Thyroid gland (tissue), 4 donors: ENCODE measurements around the gene WASF3. TPM values are rescaled to one million over a fixed set of nuclear protein-coding genes. Genes with fewer than 3 reads are reported as not detected.

Experiments used
- DNase-seq, 2 donors: peaks; one replicate each; pipeline ENCODE4 v3.0.0-alpha.2; 2019
- H3K27ac ChIP-seq, 3 donors: fragments of 200-600 bp; sonication (generic); 1 replicate in 2 of 3; 2 replicates in 1 of 3; pipeline ENCODE4 v1.5.1; 2016 to 2019; ENCODE audit warnings: mild to moderate bottlenecking in 1 of 3, moderate library complexity in 1 of 3
- H3K27me3 ChIP-seq: fragments of 200-600 bp; sonication (generic); one replicate; pipeline ENCODE4 v1.5.1; 2019
- H3K36me3 ChIP-seq, 2 donors: fragments of 200-600 bp; sonication (generic); one replicate each; pipeline ENCODE4 v1.5.1; 2016 to 2019
- H3K4me1 ChIP-seq, 2 donors: fragments of 200-600 bp; sonication (generic); one replicate each; pipeline ENCODE4 v1.5.1; 2017 to 2019
- H3K4me3 ChIP-seq, 3 donors: fragments of 200-600 bp; sonication (generic); replicated peaks in 1 of 3; 1 replicate in 2 of 3; 2 replicates in 1 of 3; pipeline ENCODE4 v1.5.1; 2016; ENCODE audit warnings: mild to moderate bottlenecking in 1 of 3
- H3K9me3 ChIP-seq: fragments of 200-600 bp; sonication (generic); one replicate; pipeline ENCODE4 v1.5.1; 2017
- POLR2A ChIP-seq, 2 donors: fragments of 450-650 bp; IDR thresholded peaks; one replicate each; pipeline ENCODE4 v1.6.1; 2017; ENCODE audit warnings: antibody characterized with exemption in 2 of 2, mild to moderate bottlenecking in 2 of 2, moderate library complexity in 1 of 2
- WGBS, 2 donors: methylation state at CpG; one replicate each; pipeline ENCODE4 v1.1.5; 2017; 5-methylcytosine and 5-hydroxymethylcytosine counted together
- intact Hi-C: fragments of 100-400 bp; cut with DNase I; formaldehyde crosslinking; loops from one replicate; pipeline ENCODE4 v1.15.1; 2023
- total RNA-seq, 4 donors: library from RNA; depleted of rRNA; stranded (reverse); fragments of >200 nt; gene quantifications; one replicate each; pipeline ENCODE4 v1.2.3, GENCODE V29; 2016
- TF ChIP-seq, protein P1 (sequence below), 6 experiments: fragments of 200-600 bp in 3 of 6; fragments of 450-650 bp in 3 of 6; sonication (generic) in 3 of 6; IDR thresholded peaks; one replicate each; pipeline ENCODE4 v1.5.1; 2016 to 2019; ENCODE audit warnings: antibody characterized with exemption in 6 of 6, mild to moderate bottlenecking in 2 of 6, inconsistent platforms in 1 of 6, moderate library complexity in 1 of 6

WASF3 gene
- total RNA-seq, 4 donors from 2014 or later = 41.0 to 56.1 (median 48.6) TPM

DNA sequence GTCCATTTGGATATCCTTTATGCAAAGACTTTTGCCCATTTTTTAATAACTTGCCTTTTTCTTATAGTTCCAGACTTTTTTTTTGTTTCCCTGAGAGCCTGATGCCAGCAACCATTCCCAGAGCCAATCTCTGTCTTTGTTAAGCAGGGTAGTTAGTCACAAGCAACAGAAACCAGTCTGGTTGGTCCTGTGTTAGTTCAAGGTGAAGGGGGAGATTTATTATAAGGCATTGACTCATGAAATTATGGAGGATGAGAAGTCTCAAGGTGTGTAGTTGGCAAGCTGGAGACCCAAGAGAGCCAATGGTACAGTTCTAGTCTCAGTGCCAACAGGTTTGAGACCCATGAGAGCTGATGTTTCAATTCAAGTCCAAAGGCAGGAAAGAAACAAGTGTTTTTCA lies 170.2 kb downstream of the WASF3 start:
- no peak for DNase-seq
- intact Hi-C loops = no loop called here
- TF ChIP-seq POLR2A (IDR thresholded peaks at IDR 0.05) = no peak
- TF ChIP-seq, protein P1, sequence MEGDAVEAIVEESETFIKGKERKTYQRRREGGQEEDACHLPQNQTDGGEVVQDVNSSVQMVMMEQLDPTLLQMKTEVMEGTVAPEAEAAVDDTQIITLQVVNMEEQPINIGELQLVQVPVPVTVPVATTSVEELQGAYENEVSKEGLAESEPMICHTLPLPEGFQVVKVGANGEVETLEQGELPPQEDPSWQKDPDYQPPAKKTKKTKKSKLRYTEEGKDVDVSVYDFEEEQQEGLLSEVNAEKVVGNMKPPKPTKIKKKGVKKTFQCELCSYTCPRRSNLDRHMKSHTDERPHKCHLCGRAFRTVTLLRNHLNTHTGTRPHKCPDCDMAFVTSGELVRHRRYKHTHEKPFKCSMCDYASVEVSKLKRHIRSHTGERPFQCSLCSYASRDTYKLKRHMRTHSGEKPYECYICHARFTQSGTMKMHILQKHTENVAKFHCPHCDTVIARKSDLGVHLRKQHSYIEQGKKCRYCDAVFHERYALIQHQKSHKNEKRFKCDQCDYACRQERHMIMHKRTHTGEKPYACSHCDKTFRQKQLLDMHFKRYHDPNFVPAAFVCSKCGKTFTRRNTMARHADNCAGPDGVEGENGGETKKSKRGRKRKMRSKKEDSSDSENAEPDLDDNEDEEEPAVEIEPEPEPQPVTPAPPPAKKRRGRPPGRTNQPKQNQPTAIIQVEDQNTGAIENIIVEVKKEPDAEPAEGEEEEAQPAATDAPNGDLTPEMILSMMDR (IDR thresholded peaks at IDR 0.05) = no peak
- Histone ChIP-seq H3K36me3 (no peaks in the 10 kb centered on the region), H3K27me3 (no peaks in the 10 kb centered on the region), H3K4me3 (no peak overlapping the region), H3K27ac (no peak overlapping the region), H3K9me3 (no peaks in the 10 kb centered on the region), H3K4me1 (no peaks in the 10 kb centered on the region)

DNA sequence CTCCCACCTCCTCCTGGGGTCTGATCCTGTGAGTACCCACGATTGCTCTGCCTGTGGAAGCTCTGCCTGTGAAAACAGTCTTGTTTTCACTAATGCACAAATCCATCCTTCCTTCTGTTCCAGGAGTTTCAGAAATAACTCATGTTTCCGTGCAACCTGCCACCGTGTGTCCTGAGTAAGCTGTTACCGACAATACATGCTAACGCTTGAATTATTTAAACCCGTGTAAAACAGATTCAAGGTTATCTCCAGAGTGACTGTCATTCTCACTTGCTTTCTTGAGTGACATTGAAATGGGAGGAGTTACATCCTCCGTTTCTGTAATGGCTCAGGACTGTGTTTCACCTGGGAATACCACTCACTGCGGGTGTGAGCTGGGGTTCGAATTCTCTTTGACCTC lies 178.2 kb downstream of the WASF3 start:
- Histone ChIP-seq H3K27ac (no peak overlapping the region), H3K4me3 (no peak overlapping the region), H3K9me3 (no peaks in the 10 kb centered on the region), H3K36me3 (no peaks in the 10 kb centered on the region), H3K27me3 (no peaks in the 10 kb centered on the region), H3K4me1 (no peaks in the 10 kb centered on the region)
- 74 to 76% methylated on average over 9 of the region's 9 CpGs for WGBS, 2 donors
- no peak for DNase-seq
- no peak for TF ChIP-seq POLR2A (IDR thresholded peaks at IDR 0.05)
- TF ChIP-seq, protein P1 (IDR thresholded peaks at IDR 0.05) = no peak
- intact Hi-C loops = no loop called here

Other genes starting within 250 kb of the WASF3 start
- gene GPR12, start 203.1 kb downstream of the WASF3 start, total RNA-seq = under 1 TPM in 3 of 4 donors, not detected in 1; under 0.01 to 0.33 (median 0.33) TPM